ENCODE measurements around the gene HMMR. TPM values are rescaled to one million over a fixed set of nuclear protein-coding genes. Genes with fewer than 3 reads are reported as not detected.

Gene HMMR
- total RNA-seq, 4 donors from 2014 or later, result 2.6 to 4.3 (median 3.0) TPM

DNA sequence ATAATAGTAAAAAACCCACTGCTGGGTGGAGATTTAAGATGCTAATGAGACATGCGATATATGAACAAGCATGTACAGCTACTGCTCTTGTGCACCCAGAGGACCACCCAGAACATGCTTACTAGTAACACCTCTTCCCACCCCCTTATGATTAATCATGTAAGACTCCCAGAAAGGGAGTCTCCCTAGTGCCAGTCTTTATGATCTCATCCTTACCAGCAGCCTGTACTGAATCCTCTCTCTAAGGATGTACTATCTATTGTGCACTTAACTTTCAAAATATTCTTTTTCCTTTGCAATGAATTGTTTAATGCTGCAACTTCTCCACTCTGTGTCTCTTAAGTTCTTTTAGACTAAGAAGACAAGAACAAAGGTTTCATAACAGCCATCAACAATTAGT, 35.9 kb downstream of the HMMR start:
- WGBS, 2 donors, result 97 to 100% methylated on average over 1 of the region's 1 CpG
- intact Hi-C loops (cut with DNase I; ENCODE audit: low total_unique reads), result no loop called here
- DNase-seq (ENCODE audit: low spot score in 2 of 2), result no peak
- TF ChIP-seq, protein P1, sequence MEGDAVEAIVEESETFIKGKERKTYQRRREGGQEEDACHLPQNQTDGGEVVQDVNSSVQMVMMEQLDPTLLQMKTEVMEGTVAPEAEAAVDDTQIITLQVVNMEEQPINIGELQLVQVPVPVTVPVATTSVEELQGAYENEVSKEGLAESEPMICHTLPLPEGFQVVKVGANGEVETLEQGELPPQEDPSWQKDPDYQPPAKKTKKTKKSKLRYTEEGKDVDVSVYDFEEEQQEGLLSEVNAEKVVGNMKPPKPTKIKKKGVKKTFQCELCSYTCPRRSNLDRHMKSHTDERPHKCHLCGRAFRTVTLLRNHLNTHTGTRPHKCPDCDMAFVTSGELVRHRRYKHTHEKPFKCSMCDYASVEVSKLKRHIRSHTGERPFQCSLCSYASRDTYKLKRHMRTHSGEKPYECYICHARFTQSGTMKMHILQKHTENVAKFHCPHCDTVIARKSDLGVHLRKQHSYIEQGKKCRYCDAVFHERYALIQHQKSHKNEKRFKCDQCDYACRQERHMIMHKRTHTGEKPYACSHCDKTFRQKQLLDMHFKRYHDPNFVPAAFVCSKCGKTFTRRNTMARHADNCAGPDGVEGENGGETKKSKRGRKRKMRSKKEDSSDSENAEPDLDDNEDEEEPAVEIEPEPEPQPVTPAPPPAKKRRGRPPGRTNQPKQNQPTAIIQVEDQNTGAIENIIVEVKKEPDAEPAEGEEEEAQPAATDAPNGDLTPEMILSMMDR (IDR thresholded peaks at IDR 0.05), result no peak
- no peak for TF ChIP-seq POLR2A (IDR thresholded peaks at IDR 0.05)
- H3K4me3 ChIP-seq (ENCODE audit: low read depth, poor library complexity, severe bottlenecking), result no peak overlapping the region

DNA sequence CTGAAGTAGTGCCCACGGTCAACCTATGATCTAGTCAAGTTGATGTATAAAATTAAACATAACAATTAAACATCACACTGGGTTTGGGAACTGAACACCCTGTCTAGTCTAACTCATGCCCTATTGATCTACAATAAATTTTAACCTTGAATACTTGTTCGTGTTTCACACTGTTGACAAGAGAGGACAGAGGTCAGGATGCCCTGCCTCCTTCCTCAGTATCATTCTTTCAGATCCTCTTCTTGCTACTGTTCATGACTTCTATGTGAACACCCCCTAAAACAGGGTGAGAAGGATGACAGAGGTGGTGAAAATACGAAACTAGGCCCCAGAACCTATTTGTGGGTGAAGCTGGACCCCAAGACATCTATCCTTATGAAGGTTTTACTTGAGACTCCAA, 36.9 kb downstream of the HMMR start:
- no peak for TF ChIP-seq POLR2A (IDR thresholded peaks at IDR 0.05)
- TF ChIP-seq, protein P1 (IDR thresholded peaks at IDR 0.05), result no peak
- no peak for DNase-seq (ENCODE audit: low spot score in 2 of 2)
- intact Hi-C loops (cut with DNase I; ENCODE audit: low total_unique reads), result no loop called here
- 89 to 93% methylated on average over 3 of the region's 3 CpGs for whole genome bisulfite sequencing, 2 donors
- no peak overlapping the region for H3K4me3 ChIP-seq (ENCODE audit: low read depth, poor library complexity, severe bottlenecking)

DNA sequence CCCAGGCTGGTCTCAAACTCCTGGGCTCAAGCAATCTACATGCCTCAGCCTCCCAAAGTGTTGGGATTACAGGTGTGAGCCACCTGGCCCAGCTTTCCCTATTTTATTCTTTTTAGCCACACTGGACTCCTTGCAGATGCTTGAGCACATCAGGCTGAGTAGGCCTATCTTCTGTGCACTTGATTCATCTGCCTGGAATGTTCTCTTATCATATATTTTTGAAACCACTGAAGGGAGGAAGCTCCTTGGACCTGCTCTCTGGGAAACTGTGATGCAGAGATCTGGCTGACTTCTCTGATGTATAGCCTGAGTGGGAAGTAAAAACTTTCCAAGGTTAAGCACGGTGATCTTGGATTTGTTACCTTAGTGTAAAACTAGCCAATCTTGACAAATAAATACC, 38.5 kb downstream of the HMMR start:
- no peak for DNase-seq (ENCODE audit: low spot score in 2 of 2)
- 94 to 100% methylated on average over 1 of the region's 1 CpG for WGBS, 2 donors
- no peak for TF ChIP-seq POLR2A (IDR thresholded peaks at IDR 0.05)
- TF ChIP-seq, protein P1 (IDR thresholded peaks at IDR 0.05), result no peak
- intact Hi-C loops (cut with DNase I; ENCODE audit: low total_unique reads), result no loop called here
- no peak overlapping the region for H3K4me3 ChIP-seq (ENCODE audit: low read depth, poor library complexity, severe bottlenecking)

DNA sequence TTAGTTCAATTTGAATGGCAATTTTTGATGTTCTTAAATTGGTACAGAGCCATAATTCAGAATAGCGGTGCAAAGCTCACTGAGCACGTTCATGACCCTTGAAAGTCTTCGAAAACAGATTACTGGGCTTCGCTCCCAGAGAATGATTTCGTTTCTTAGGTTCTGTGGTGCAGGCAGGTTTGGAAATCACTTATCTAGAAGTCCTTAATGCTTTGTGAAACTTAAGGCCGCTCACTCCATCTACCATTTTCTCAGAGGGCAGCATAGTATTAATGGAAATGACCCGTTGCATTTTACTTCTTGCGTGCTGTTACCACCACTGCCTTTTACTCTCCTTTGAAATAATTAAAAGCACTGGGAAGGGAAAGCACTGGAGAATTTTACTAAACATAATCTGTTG, 42.1 kb downstream of the HMMR start:
- TF ChIP-seq POLR2A (IDR thresholded peaks at IDR 0.05), result no peak
- TF ChIP-seq, protein P1 (IDR thresholded peaks at IDR 0.05), result no peak
- 78 to 79% methylated on average over 8 of the region's 8 CpGs for WGBS, 2 donors
- H3K4me3 ChIP-seq (ENCODE audit: low read depth, poor library complexity, severe bottlenecking), result no peak overlapping the region
- intact Hi-C loops (cut with DNase I; ENCODE audit: low total_unique reads), result no loop called here
- no peak for DNase-seq (ENCODE audit: low spot score in 2 of 2)

DNA sequence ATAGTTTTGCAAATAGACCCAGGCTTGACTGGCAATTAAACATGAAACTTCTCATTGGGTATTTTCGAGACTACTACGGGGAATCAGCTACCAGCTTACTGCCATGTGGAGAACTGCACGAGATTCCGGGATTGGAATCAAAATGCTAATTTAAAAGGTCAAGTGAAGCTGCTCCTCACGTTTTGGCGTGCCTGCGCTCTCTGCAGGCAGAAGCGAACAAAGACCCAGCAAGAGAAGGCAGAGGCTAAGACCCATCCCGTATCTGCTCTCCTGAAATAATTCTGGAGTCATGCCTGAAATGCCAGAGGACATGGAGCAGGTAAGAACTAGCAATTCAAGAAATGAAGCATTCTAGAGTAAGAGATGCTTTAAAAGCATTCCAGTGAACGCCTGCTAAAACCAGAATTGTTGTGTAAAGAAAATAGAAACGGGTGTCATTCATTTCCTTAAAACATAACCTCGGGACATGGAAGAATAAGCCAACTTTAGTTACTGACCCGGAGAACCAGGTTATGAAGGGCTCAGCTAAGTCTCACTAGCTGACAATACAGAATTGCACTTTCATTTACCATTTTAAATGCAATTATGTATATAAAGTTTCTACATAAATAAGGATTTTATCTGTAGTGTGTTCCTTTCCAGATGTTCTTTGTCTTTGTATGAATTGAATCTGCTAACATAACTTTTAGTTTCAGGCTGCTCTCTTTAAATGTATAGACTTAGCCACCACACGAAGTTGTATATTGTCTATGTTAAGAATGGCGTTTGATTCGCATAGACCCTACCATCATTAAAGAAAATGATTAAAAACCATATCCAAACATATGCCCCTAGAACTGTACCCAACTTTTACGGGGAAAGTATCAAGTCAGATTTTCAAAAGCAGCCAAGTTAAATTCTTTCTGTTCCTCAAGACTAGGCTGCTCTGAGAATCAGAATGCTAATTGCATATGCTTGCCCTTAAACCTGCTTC, 43.0 kb downstream of the HMMR start:
- peak; percentile 69 to 89 for DNase-seq (ENCODE audit: low spot score in 2 of 2)
- WGBS, 2 donors, result 0 to 1% methylated on average over 17 of the region's 17 CpGs
- H3K4me3 ChIP-seq (ENCODE audit: low read depth, poor library complexity, severe bottlenecking), result no peak overlapping the region
- TF ChIP-seq, protein P1 (IDR thresholded peaks at IDR 0.05), result no peak
- TF ChIP-seq POLR2A (IDR thresholded peaks at IDR 0.05), result no peak
- intact Hi-C loops (cut with DNase I; ENCODE audit: low total_unique reads), result no loop called here

Data from lower leg skin (tissue), 4 donors.